GM19372 (cell line): ENCODE results near the gene ARMC7.
"Not testable (repeated sequence)": the region's sequence is repeated elsewhere in the genome, so short reads cannot be mapped to it uniquely, and the experiment has no call there.

ENCODE experiments used
- ATAC-seq: cut with Tn5 transposase; IDR thresholded peaks from one replicate; pipeline ENCODE4 v1.9.1; 2021; ENCODE audit warnings: mild to moderate bottlenecking, low read depth, moderate library complexity; ENCODE audit not compliant: unreplicated experiment

The ARMC7 gene

GRCh38 chr17:75147878-75148546 lies 38.2 kb downstream of the ARMC7 start:
- ATAC-seq = no peak

DNA sequence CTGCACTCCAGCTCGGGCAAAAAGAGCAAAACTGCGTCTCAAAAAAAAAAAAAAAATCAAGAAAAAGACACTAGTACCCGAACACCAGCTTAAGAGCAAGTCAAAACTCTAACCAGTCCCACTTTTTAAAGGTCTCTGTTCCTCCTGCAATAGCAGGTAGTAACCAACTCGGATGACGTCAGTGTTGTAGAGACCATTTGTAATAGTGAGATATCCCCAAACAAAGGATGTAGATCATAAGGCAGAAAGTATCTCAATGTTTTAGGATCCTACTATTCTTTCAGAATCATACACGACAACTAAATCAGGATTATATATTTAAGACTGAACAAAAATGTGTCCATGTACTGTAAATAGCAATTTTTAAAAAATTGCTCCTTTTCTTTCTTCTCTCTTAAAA lies 42.2 kb downstream of the ARMC7 start:
- no peak for ATAC-seq

DNA sequence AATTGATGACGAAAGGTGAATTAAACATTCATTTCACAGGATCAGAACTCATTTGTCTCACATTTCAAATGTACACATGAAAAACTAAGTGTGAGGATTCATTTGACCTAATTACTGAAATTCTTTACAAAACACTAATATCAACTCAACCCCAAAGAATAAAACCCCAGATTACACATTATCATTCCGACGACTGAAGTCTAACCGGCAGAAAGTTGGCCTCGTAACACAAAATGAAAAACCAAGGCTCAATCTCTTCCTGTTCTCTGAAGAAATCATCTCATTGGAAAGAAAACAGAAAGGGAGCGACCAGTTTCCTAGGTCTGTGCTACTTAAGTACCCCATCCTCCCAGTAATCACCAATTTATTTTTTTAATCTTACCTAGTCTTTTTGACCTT lies 42.8 kb downstream of the ARMC7 start:
- no peak for ATAC-seq

DNA sequence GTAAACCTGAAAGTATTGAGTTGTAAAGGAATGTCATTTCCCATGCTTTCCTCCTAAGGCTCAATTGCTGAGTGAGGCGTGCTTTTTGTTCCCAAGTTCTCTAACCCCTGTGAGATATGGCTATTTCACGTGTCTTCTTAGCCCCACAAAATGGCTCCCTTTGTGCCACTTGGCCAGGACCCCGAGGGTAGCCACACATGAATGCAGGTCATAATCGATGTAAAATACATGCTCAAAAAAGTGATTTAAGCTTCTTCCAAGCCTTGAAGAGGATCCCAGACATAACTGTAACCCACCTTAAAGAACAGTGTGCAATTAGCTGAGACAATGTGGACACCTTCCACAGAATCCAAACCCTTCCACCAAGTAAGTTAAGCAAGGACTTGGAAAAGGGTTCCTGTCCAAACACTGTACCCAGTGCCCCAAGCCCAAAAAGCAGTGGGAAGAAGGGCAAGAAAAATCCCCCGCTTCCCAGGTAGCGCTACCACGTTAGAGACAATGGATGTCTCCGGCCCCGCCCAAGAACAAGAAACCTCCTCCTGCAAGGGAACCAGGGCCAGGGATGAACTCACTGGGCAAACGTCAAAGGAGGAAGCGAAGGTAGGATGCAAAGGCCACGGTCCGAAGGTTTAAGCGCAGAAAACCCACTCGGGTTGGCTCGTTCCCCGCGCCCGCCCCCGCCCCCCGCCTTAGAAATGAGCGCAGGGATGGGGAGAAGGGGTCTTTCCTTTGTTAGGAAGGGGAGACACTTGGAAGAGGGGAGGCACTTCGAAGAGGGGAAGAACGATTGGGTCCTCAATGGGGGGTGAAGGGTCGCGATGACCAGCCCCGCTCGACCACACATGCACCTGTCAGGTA lies 43.4 kb downstream of the ARMC7 start:
- no peak for ATAC-seq

DNA sequence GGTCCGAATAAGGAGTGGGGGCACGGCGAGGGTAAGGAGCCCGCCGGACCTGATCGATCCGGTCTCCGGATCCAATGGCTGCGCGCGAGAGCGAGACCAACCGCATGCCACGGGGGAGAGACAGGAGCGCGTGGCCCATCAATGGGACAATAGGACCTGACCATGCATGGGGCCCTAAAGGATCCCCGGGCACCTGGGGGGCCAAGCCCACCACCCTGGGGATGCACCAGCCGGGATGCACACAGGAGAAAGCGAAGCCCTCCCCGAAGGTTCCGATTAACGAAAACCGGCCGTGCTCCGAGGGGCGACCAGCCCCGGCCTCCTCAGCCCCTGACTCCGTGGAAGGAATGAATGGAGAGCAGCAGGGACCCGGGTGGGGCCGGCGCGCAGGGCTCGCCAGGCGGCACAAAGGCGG lies 44.0 kb downstream of the ARMC7 start:
- peak; percentile 19 for ATAC-seq

GRCh38 chr17:75154195-75155106 lies 44.7 kb downstream of the ARMC7 start, which contains the start of gene JPT1:
Gene JPT1 (minus strand): TSS chr17:75154512. CDS start chr17:75154397, 115 bp downstream.
- peak; percentile 86 for ATAC-seq

DNA sequence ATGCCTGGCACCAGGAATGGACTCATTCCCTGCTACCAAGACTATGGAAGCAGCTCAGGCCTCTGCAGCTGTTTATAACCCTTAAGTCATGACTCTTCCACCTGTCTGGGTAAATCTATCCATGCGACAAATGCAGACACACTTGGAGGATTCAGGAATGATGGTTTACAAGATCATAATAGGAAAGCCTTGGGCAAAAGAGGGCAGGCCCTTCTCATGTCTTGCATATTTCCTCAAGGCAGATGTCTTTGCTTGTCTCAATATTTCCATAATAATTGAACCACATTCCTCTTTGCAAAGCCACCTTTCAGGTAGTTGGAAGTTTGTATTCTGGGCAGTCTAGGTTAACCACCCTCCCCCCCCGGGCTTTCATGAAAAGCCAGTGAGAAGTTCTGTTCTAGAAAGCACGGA lies 45.4 kb downstream of the ARMC7 start:
- ATAC-seq = no peak

DNA sequence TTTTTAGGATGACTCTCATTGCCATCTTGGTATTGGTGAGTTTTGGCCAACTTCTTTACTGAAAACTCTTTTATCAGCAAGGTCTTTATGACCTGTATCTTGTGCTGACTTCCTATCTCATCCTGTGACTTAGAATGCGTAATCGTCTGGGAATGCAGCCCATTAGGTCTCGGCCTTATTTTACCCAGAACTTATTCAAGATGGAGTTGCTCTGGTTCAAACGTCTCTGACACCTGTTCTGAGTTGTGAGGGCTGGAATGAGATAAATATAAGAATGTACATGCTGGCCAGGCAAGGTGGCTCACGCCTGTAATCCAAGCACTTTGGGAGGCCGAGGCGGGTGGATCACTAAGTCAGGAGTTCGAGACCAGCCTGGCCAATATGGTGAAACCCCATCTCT lies 48.7 kb downstream of the ARMC7 start:
- not testable (repeated sequence) for ATAC-seq

DNA sequence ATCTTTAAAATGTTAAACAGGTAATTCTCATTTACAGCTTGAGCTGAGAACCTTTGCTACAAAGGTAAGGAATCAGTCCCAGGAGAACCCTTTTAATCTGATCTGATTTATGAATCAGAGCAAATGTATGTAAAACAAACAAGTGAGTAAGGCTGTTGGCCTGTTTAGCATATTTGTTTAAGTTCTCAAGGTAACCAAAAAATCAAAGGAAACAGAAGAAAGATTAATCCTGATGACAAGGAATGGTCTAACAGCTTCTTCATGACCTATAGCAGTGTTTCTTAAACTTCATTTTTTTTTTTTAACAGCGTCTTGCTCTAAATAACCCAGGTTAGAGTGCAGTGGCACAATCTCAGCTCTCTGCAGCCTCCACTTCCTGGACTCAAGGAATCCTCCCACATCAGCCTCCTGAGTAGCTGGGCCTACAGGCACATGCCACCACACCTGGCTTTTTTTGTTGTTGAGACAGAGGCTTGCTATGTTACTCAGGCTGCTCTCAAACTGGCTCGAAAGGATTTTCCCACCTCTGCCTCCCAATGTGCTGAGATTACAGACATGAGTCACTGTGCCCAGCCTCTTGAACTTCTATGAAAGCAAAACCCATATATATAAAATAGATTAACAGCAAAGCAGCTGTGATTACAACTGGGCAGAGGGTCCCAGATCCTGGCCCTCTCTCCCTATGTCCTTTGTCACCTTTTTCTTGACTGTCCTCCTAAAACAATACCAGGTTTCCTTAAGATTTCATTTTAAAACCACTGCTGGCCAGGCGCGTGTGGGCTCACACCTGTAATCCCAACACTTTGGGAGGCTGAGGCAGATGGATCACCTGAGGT lies 49.6 kb downstream of the ARMC7 start:
- ATAC-seq = no peak

DNA sequence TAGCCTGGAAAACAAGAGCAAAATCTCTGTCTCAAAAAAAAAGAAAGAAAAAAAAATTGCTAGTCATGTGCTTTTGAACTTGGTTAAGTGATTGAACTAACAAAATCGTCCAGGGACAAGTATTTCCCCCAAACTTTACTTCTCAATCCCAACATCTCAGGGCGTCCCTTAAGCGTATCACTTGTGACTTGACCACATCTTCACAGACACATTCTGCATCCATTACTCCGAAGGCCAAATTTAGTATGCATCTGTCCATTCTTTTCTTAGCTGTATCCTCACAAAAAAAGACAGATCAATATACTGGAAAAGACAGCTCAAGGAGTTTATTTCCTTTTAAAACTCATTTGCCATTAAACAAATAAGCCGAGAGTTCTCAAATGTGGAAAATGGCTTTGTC lies 50.4 kb downstream of the ARMC7 start:
- no peak for ATAC-seq

GRCh38 chr17:75163074-75163473 lies 53.3 kb downstream of the ARMC7 start:
- no peak for ATAC-seq

GRCh38 chr17:75164606-75165005 lies 54.8 kb downstream of the ARMC7 start:
- ATAC-seq = not testable (repeated sequence)

- no peak for ATAC-seq
Measured at GRCh38 chr17:75168998-75169397, 59.2 kb downstream of the ARMC7 start.

- ATAC-seq = no peak
Measured at GRCh38 chr17:75173526-75173925, 63.8 kb downstream of the ARMC7 start.

- no peak for ATAC-seq
Measured at GRCh38 chr17:75174996-75175395, 65.2 kb downstream of the ARMC7 start.

DNA sequence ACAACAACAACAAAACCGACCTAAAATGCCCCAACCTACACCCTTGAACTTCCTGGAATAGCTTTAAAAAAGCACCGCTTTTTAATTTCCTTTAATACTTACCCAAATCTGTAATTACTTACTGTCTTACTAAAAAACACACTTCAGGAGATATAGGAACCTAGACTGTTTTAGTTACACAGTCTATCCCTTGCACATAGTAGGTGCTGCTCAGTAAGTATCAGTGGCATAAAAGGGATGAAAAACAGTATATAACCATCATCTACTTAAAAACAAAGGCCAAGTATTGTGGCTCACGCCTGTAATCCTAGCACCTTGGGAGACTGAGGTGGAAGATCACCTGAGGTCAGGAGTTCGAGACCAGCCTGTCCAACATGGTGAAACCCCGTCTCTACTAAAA lies 66.9 kb downstream of the ARMC7 start:
- ATAC-seq = no peak

DNA sequence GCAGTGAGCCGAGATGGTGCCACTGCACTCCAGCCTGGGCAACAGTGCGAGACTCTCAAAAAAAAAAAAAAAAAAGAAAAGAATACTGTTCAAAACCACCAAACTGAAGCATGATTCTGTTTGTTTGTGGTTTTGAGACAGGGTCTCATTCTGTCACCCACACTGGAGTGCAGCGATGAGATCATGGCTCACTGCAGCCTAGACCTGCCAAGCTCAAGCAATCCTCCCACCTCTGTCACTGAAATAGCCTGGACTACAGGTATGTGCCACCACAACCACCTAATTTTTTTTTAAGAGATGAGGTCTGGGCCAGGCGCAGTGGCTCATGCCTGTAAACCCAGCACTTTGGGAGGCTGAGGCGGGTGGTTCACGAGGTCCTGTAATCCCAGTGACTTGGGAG lies 68.7 kb downstream of the ARMC7 start:
- no peak for ATAC-seq
